HG03095 (cell line): ENCODE results near the gene GIGYF2.

Experiments used
- ATAC-seq: cut with Tn5 transposase; IDR thresholded peaks from one replicate; pipeline ENCODE4 v1.9.1; 2021; ENCODE audit warnings: moderate library complexity; ENCODE audit not compliant: unreplicated experiment

Gene GIGYF2

GRCh38 chr2:232876978-232877441 is 179.9 kb downstream of the GIGYF2 start:
- no peak for ATAC-seq

- ATAC-seq: no peak
These were observed 180.9 kb downstream of the GIGYF2 start for GRCh38 chr2:232877940-232878511.

- no peak for ATAC-seq
These were observed 181.9 kb downstream of the GIGYF2 start for GRCh38 chr2:232878855-232879617.

- ATAC-seq: no peak
These were observed 182.7 kb downstream of the GIGYF2 start for GRCh38 chr2:232879618-232880494.

- no peak for ATAC-seq
These were observed 183.7 kb downstream of the GIGYF2 start for GRCh38 chr2:232880764-232881351.

GRCh38 chr2:232882085-232882484 is 185.0 kb downstream of the GIGYF2 start:
- no peak for ATAC-seq

GRCh38 chr2:232882505-232883115 is 185.5 kb downstream of the GIGYF2 start:
- ATAC-seq: no peak

GRCh38 chr2:232883116-232883721 is 186.1 kb downstream of the GIGYF2 start:
- ATAC-seq: no peak

- ATAC-seq: no peak
These were observed 186.9 kb downstream of the GIGYF2 start for GRCh38 chr2:232884001-232884421.

- ATAC-seq: no peak
These were observed 187.6 kb downstream of the GIGYF2 start for GRCh38 chr2:232884549-232885263.

GRCh38 chr2:232885264-232885961 is 188.3 kb downstream of the GIGYF2 start:
- ATAC-seq: no peak

GRCh38 chr2:232886176-232886575 is 189.0 kb downstream of the GIGYF2 start:
- ATAC-seq: no peak

- ATAC-seq: no peak
These were observed 189.5 kb downstream of the GIGYF2 start for GRCh38 chr2:232886632-232887031.

GRCh38 chr2:232887171-232887850 is 190.2 kb downstream of the GIGYF2 start:
- ATAC-seq: no peak

GRCh38 chr2:232888099-232888836 is 191.1 kb downstream of the GIGYF2 start:
- ATAC-seq: no peak

GRCh38 chr2:232888839-232889529 is 191.9 kb downstream of the GIGYF2 start:
- no peak for ATAC-seq

GRCh38 chr2:232889876-232890401 is 192.8 kb downstream of the GIGYF2 start:
- no peak for ATAC-seq
